SKM-1 treated with dmso at 0.1 percent for 144 hours (cell line): Measurements from ENCODE around the gene DPH1.
"Not testable (repeated sequence)": the region's sequence is repeated elsewhere in the genome, so short reads cannot be mapped to it uniquely, and the experiment has no call there.

ENCODE experiments used
- DNase-seq: peaks from one replicate; lab custom pipeline; 2025; ENCODE audit not compliant: unreplicated experiment; lab: John Stamatoyannopoulos, UW

DPH1 gene

DNA sequence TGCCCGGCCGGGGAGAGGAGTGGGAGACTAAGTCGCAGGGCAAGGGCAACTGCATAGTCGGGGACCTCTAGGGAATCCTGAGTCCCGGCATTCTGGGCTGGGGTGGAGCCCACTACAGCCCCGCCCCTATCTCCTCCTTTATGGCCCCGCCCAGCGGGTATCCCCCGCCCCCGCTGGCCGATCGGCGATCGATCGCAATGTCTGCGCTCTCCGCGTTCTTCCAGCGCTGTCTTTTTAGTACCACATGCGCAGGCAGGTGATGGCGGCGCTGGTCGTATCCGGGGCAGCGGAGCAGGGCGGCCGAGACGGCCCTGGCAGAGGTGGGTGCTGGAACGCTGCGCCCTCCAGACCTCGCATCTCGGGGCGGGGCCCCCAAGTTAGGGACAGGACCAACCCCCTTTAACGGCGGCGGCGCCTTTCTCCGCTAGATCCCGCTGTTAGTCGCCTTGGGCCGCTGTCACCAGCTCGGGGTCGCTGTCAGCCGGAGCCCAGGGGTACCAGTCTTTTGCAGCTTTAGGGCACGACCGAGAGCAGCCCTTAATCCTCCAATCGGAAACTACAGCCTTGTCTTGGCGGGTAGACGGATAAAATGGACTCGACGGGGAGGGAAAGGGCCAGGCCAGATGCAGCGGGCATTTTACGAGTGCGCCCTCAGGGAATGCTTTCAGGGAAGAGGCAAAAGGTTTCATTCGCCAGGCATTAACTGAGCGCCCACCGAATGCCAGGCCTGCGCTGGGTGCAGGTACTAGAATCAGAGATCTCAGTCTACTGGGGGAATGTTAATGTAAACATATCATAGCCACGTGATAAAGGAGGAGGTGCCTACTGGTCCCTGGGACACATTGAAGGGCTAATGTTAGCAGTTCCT lies at the start of gene DPH1:
Gene DPH1, plus strand, starts transcription at position 243 of the 868 bp plus-strand sequence. Its CDS starts 17 bp downstream, at position 260.
- DNase-seq: peak; percentile 65

DNA sequence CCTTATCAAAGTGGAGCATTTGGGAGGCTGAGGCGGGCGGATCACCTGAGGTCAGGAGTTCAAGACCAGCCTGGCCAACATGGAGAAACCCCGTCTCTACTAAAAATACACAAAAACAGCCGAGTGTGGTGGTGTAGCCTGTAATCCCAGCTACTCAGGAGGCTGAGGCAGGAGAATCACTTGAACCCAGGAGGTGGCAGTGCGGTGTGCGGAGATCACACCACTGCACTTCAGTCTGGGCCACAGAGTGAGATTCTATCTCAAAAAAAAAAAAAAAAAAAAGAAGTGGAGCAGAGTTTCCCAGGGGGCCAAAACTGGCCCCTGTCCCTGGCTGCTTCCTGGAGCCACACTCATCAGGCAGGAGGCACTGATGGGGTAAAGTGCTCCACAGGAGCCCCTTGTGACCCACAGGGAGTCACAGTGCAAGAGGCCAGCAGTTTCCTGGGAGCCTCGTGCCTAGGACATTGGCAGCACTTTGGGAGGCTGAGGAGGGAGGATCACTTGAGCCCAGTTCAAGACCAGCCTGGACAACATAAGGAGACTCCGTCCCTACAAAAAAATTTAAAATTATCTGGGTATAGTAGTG lies 49.2 kb upstream of the DPH1 start:
- DNase-seq: no peak

GRCh38 chr17:1982793-1983366 lies 47.1 kb upstream of the DPH1 start:
- DNase-seq: not testable (repeated sequence)

GRCh38 chr17:1985093-1985492 lies 44.9 kb upstream of the DPH1 start:
- no peak for DNase-seq

DNA sequence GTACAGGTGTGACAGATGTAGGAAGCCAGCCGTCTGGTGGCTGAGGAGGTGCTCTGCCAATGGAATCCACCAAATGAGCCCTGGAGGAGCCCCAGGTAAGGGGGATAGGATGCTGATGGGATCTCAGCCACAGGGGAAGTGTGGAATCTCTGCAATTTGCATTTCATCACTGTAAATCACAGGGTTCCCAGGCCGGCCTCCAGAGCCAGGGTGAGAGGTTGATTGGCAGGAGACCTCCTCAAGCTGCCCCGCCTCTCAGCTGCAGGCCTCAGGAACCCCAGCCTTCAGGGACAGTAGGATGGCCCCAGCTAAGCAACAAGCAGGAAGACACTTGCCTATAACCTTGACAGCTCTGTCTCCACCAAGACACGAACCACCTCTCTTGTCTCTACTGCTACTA lies 44.3 kb upstream of the DPH1 start:
- DNase-seq: no peak

DNA sequence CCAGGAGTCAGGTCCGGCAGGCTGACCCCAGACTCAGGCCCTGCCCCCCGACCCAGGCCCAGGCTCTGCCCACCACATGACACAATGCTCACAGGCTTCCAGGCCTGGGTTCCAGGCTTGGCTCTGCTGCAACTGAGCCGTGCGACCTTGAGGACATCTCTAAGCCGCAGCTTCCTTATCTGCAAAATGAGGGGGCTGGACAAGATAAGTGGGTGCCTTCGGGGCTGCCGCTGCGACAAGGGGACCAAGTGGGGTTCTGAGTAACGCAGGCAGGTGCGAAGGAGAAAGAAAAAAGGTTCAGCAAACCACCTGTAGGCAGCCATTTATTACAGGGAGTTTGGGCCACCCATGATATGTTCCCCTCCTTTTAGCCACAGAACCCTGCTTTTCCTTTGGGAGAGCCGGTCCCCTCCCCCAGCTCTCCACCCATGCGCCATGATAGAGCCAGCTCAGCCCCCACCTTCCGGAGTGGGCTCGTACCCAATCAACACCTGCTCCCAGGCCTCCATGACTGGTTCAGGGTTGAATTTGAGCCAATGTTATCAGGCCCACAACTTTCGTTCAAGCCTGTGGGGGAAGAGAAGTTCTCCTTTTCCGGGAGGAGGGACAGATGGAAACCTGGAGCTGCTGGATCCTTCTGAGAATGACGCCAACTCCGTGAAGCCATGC lies 43.0 kb upstream of the DPH1 start:
- DNase-seq: no peak

DNA sequence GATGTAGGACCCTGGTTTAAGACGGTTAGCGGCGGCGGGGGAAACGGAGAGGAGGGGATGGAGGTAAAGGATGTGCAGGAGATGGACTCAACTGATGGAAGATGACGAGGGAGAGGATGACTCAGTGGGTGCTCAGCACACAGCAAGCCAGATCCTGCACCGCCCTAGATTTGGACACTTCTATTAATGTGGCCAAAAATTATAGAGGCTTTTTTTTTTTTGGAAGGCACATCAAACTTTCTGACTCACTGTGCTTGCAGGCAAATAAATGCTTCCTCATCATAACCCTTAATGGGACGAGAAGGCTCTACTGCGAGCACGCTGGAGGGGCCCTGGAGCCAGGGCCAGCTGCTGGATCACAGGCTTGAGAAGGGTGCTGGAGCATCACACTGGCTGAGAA lies 40.8 kb upstream of the DPH1 start:
- no peak for DNase-seq

- DNase-seq: no peak
Observed at GRCh38 chr17:1992541-1992940, 37.4 kb upstream of the DPH1 start.

DNA sequence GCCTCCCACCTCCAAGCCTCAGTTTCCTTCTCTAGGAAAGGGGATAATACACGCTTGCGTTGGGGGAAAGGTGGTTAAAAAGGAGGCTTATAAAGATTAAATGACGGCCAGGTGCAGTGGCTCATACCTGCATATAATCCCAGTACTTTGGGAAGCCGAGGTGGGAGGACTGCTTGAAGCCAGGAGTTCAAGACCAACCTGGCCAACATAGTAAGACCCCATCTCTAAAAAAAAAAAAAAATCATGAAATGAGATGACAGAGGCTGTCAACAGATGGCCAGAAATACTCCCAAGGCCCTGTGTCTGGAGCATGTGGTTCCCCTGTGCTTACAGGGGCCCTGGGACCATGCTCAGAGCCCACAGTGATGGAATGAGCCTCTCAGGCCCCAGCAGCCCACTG lies 35.2 kb upstream of the DPH1 start:
- no peak for DNase-seq

- no peak for DNase-seq
Observed at GRCh38 chr17:1995321-1995892, 34.5 kb upstream of the DPH1 start.

DNA sequence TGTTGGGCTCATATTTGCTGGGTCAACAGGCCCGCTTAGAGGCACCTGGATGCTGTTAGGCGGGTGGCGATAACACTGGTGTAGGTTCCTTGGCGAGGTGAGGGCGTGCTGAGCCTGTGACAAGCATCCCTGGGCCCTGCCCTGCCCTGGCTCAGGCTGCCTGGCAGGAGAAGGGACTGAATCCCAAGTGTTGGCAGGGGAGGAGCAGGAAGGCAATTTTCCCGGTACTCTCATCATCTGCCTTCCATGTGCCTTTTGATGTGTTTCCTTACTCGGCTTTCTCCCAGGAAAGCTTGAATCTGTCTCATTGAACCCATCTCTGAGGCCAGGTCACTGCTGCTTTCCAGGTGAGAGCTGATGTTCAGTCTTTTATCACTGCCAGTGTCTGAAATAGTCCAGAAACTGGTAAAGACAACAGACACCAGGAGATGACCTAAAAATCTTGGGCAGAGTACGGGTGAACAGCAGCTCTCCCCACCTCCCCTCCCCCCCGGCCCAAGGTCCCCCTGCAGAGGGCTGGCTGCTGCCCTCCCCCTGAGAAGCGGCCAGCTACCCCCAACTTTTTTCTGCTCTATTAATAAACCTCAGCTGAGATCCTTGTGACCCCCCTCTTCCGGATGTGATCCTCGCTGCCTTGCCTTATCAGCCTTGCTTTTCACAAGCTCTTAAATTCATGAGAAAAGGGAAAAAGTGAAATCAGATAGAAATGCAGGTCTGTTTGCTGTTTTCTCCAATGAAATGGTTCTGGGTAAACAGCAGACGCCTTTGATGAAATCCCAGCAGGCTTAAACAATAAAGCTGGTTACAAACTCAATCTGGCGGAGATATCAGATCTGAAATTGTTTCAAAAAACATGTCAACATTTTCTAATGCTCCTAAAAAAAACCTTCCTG lies 33.8 kb upstream of the DPH1 start:
- DNase-seq: no peak

DNA sequence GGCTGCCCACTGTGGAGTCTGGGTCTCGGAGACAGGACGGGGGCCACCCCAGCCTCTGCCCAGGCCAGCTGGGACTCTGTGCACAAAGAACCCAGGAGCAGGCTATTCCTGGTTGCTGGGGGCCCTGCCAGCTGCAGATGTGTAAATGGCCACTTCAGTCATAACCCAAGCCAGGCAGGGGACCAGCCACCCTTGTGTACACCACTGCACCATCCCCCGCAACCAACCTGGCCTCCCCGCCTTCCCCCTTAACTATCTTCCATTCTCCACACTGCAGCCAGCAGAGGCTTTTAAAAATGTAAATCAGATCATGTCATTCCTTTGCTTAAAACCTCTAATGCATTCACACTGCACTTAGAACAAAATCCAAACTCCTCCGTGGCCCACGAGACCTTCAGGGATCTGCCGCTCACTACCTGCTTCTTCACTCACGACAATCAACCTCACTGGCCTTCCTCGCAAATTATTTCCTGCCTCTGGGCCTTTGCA lies 33.1 kb upstream of the DPH1 start:
- no peak for DNase-seq

DNA sequence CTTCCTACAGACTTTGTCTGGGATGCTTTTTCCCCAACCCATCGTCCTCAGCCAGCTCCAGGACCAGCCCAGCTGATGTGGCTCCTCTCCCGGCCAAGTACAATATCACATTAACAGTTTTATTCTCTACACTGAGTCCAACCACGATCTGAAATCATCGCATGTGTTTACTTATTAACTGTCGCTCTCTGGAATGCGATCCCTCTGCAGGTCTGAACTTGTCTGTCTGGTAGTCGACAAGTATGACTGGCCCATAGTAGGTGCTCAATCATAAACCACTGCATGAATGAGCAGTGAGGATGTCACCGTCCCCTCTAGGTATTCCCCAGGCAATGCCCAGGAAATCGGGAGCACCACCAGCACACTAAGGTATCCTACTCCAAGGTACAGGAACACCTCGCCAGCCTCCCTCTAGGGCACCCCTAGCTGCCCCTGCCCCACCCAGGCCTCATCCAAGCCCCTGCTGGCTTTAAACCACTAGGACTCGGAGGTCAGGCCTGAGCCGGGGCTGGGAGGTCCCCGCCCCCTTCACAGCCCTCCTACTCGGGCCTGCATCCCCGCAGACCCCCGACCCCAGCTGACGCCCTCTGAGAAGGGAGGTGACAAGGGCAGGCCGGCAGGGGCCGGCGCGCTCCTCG lies 32.5 kb upstream of the DPH1 start:
- no peak for DNase-seq

GRCh38 chr17:1997927-1998742 lies 31.8 kb upstream of the DPH1 start:
- DNase-seq: no peak

DNA sequence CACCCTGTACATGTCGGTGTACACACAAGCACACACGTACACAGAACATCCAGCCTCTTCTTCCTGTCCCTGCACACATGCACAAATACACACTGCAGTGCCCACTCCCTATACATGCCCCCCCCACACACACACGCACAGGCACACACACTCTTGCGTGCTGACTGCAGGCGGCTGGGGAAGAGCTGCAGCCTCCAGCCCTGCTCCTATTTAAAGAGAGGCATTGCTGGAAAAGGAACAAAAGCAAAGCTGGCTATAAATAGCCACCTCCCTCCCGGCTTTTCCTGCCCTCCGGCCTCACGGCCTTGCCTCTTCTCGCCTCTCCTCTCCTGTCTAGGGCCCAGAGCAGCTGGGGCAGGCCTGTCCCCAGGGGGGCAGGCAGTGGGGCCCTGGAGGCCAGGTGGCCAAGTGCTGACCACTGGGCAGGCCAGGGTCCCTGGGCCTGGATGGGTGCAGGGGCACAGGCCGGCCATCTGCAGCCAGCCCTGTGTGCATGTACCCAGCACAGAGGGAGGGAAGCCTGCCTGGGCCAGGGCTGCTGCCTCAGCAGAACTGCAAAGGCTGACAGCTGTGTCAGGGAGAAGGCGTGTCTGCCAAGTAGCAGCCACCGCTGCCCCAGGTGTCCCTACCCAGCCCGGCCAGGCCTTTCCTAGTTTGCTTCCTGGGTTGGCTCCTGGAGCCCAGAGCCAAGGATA lies 30.2 kb upstream of the DPH1 start:
- no peak for DNase-seq

GRCh38 chr17:2002767-2003329 lies 27.1 kb upstream of the DPH1 start:
- no peak for DNase-seq

DNA sequence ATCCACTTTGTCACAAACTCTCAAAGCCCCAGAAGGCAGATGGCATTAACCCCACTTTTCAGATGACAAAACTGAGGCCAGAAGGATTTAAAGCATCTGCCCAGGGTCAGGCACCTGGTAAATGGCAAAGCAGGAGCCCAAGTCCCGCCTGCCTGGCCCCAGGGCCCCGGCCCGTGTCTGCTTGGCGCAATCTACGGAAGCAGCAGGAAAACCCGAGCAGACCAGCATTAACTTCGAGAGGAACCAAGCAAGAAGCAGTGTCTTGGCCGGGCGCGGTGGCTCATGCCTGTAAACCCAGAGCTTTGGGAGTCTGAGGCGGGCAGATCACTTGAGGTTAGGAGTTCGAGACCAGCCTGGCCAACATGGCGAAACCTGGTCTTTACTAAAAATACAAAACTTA lies 26.4 kb upstream of the DPH1 start:
- DNase-seq: no peak

DNA sequence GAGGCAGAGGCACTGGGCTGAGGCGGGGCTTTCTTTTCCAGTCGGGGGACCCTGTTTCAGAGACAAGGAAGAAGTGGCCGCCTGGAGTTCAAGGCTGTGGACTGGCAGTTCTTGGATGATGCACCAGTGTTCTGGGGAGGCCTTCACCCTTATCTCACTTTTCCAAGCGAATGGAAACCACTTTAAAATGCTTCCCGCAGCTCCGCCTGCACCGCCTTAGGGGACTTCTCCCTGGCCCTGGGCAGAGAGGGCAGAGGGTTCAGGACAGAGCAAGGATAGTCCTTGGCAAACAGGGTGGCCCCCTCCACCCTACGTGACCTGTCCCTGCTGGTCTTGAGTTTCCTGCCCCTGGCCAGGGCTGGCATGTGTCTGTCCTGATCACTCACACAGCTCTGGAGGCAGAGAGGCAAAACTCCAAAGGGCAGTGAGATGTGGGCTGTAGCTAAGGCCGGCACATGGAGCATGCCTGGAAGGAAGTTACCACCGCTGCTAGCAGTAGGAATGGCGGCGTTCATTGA lies 25.5 kb upstream of the DPH1 start:
- DNase-seq: no peak
